Spleen (tissue), 7 donors: ENCODE data around the gene EPHB1.

Experiments
- CTCF ChIP-seq, 11 experiments: fragments of 200-600 bp in 7 of 11; fragments of 450-650 bp in 4 of 11; sonication (generic) in 4 of 11; IDR thresholded peaks in 8 of 11; conservative IDR thresholded peaks in 3 of 11; 1 replicate in 7 of 11; 2 replicates in 4 of 11; pipeline versions ENCODE4 v1.4.0 to v1.8.0; 2016 to 2021; ENCODE audit warnings: antibody characterized with exemption in 11 of 11, inconsistent platforms in 4 of 11, mild to moderate bottlenecking in 1 of 11
- POLR2A ChIP-seq, 3 donors: fragments of 450-650 bp; IDR thresholded peaks; one replicate each; pipeline ENCODE4 v1.5.1; 2017; ENCODE audit warnings: antibody characterized with exemption in 3 of 3, mild to moderate bottlenecking in 1 of 3
- POLR2AphosphoS5 ChIP-seq, 3 donors: sonication (generic); formaldehyde crosslinking; IDR thresholded peaks; one replicate each; pipeline ENCODE4 v1.5.1; 2017; ENCODE audit warnings: antibody characterized with exemption in 3 of 3
- donor health status: DM: no; HTN: no; CAD: no; lungs with moderate emphysema.
- donor health status: DM: no; HTN: no; CAD: no.
- donor health status: DM: no; HTN: no; CAD: no.

GRCh38 chr3:135007607-135008006 is 212.5 kb downstream of the EPHB1 start:
- TF ChIP-seq POLR2AphosphoS5 (IDR thresholded peaks at IDR 0.05) (no peak), CTCF (IDR thresholded peaks at IDR 0.05 in 8 of 11, conservative IDR thresholded peaks at IDR 0.05 in 3 of 11) (no peak), POLR2A (IDR thresholded peaks at IDR 0.05) (no peak)
